H1 (cell line): ENCODE measurements around the gene HOXB6.

Source experiments
- CEBPB ChIP-seq: IDR thresholded peaks from 2 replicates; pipeline ENCODE4 v1.6.1; 2012; ENCODE audit warnings: low read depth, low read length
- CTCF ChIP-seq, 3 experiments: IDR thresholded peaks; 1 replicate in 2 of 3; 2 replicates in 1 of 3; pipeline versions ENCODE4 v1.5.1 to v1.6.1; 2011; ENCODE audit warnings: low read length in 3 of 3, mild to moderate bottlenecking in 3 of 3, inconsistent platforms in 2 of 3, low read depth in 1 of 3, moderate library complexity in 1 of 3; ENCODE audit not compliant: insufficient read depth in 1 of 3; ENCODE audit errors: control extremely low read depth in 1 of 3
- MAX ChIP-seq: IDR thresholded peaks from 2 replicates; pipeline ENCODE4 v1.6.1; 2012; ENCODE audit warnings: inconsistent platforms
- SRF ChIP-seq: IDR thresholded peaks from 2 replicates; pipeline ENCODE4 v1.6.1; 2011; ENCODE audit warnings: mild to moderate bottlenecking, low read depth, low read length, moderate library complexity

GRCh38 chr17:48649741-48650140 lies 45.0 kb upstream of the HOXB6 start:
- TF ChIP-seq MAX (no peak), SRF (no peak), CTCF (IDR thresholded peaks at IDR 0.05; ENCODE audit: control extremely low read depth in 1 of 3, insufficient read depth in 1 of 3, low read depth in 1 of 3, low read length in 3 of 3) (no peak), CEBPB (no peak)
